HG03558 (cell line): ENCODE measurements around the gene OR2W3.

Source experiments
- ATAC-seq: cut with Tn5 transposase; IDR thresholded peaks from one replicate; pipeline ENCODE4 v1.9.1; 2021; ENCODE audit warnings: moderate number of reproducible peaks; ENCODE audit not compliant: unreplicated experiment; ENCODE audit errors: extremely low read depth

The OR2W3 gene

DNA sequence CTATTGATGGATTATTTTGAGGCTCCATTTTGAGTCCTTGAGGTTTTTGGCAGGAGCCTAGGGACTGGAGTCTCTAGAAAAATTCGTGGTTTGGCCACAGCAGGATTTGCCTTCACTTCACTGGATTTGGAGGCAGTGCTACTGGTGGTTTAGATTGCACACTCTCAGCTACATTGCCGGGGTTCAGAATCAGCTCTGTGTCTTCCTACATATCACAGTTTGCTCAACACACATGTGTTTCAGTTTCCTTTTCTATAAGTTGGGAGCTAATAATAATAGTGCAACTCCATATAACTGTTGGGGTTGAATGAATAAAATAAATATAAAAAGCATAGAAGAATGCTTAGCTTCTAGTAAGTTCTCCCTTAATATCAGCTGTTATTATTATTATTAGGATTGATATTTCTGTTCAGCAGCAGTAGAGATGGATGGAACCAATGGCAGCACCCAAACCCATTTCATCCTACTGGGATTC, at the start of gene OR2W3:
TSS of gene OR2W3 (plus strand) at position 425 of the 475 bp plus-strand sequence. CDS start at position 425, 0 bp downstream.
- ATAC-seq: no peak

DNA sequence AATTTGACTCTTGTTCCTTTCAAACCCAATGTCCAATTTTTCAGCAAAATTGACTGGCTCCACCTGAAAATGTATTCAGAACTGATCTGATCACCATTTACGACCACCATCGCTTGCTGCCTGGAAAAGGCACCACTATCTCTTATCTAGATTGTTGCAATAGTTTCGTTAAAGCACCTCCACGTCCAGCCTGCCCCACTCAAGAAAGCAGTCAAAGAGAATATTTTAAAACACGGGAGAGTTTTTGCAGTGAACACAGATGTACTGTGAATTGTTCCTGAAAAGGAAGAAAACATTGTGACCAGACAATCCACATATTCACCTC, 49.7 kb upstream of the OR2W3 start:
- ATAC-seq: no peak

DNA sequence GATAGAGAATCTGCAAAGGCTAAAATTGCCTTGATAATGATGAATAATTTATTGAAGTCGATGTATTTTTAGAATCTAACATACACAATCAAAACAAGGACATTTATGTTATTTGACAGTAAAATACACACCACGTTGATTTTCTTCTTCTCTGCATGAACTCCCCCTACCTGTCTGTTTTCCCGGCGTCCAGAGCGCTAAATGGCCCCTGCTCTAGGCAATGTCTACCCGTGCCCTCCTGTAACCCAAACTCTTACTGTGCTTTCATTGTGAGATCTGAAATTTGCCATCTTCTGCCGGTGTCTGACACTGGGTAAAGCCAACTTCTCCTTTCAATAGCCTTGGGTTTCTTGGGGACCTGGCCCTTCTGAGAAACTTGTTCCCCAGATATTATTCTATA, 47.0 kb upstream of the OR2W3 start:
- no peak for ATAC-seq

DNA sequence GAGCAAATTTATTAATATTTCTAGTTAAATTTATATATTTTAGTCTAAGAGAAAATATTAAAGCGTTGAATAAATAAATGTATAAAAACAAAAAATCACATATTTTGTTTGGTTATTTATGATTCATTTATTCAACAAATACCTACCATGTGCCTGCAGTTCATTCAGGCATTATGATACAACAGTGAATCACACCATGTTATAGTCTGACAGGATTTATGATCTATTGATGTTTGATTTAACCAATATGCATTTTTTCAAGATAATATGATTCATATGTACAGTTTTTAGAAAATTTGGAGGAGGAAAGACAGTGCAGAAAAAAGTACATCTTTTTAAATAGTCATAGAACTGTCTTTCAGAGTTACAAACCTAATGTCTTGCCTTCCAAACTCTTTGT, 45.8 kb upstream of the OR2W3 start:
- no peak for ATAC-seq

DNA sequence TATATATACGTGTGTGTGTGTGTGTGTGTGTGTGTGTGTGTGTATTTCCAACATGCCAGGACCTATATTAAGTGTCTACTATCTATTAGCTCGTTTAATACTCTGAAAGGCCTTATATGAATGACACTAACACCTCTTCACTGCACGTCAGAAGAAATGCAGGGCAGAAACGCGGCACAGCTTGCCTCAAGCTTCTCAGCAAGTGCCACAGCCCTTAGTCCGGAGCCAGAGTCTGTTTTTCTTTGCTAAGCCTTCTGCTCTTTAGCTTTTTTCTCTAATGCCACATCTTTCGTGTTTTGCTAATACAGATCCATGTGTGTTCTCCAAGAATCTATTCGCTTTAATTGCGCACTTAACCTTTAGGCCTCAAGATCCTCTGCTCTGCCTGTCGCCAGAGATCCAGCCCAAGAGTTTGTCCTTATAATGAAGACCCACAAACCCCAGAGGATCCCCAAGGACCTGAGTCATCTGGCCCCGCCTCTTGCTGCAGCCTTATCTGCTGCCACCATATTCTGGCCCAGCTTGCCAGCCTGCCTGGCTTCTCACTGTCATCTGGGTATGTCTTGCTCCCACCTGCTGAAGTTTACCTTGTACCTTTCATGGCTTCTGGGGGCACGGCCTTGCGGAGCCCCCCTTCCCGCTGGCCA, 40.4 kb upstream of the OR2W3 start:
- no peak for ATAC-seq

DNA sequence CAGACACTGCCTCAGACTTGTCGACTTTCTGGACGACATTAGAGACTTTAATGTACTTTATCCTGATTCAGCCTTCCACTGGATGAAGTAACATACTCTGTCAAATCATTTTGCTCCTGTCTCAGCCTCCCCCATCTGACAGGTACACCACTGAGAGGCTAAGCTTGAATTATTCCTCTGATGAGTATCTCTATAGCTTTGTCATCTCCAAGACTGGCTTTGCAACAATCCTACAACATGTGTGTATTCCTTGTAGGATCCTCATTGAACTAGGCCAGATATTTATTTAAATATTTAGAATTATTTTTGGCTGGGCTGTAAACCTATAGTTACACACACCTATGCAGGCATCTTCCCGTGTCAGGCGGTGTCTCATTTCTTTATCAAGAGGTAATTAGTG, 39.5 kb upstream of the OR2W3 start:
- no peak for ATAC-seq

DNA sequence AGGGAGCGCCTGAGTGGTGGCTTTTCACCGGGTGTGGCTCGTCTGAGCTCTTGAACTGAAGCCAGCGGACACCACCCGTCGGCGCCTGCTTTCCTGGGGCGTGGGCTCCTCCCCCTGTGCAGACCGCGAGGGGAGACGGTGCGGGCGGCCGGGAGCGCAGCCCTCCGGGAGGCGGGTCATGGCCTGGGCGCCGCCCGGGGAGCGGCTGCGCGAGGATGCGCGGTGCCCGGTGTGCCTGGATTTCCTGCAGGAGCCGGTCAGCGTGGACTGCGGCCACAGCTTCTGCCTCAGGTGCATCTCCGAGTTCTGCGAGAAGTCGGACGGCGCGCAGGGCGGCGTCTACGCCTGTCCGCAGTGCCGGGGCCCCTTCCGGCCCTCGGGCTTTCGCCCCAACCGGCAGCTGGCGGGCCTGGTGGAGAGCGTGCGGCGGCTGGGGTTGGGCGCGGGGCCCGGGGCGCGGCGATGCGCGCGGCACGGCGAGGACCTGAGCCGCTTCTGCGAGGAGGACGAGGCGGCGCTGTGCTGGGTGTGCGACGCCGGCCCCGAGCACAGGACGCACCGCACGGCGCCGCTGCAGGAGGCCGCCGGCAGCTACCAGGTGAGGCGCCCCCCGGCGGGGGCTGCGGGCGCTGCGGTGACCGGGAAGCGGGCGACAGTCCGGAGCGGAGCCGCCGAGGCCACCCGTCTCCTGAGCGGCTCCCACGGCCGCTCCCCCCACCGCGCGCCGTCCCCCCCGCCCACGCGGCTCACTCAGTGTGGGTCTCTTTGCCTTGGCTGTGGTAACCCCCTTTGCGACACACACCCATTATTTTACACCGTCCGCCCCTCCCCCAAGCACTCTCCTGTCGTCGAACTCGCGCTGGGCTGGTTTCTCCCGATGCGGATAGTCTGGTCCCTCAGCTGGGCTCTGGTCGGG, 38.1 kb upstream of the OR2W3 start, which contains the start of gene TRIM58:
TSS of gene TRIM58 (plus strand) at position 119 of the 916 bp plus-strand sequence. CDS start at position 179, 60 bp downstream.
- no peak for ATAC-seq

DNA sequence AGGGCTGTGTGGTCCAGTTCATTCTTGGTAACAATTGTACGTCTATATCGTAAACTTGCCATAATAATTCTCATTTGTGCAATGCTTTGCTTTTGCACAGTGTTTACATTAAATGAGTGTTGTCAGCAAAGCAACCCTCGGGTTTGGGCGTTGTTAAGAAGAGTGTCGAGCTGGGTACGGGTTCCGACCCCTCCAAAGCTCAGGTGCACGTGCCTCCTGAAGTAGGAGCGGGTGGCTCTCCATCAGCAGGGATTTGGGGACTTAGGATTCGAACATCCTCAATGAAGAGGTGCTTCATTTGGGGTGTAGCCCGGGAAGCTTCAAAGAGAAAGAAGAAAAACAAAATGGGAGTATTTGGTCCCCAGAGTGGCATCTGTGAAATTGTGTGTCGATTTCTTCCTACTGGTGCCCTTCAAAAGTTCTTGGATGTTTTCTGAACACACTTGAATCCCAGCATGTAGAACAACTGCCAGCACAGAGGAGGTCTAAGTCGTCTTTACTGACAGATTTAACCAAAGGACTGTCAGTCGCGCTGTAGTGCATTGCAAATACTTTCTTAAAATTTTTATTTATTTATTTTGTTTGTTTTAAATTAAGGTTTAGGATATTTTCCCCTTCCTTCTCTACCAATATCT, 37.3 kb upstream of the OR2W3 start:
- ATAC-seq: no peak

DNA sequence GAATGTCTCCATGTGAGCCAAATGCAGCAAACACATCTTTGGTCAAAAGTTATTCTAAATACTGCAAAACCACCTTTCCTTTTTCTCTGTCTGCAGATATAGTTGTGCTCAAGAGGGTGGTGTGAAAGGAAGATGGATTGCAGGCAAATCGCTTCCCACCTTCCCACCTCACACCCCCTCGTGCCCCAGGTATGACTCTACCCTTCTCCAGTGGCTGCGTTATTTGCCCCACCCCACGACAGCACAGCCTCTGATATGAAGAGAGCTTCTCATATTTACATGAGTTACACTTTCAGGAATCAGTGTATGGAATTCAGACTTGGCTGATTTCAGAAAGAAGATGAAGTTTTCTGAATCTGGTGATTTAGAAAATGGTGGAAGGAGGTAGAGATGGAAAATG, 32.6 kb upstream of the OR2W3 start:
- no peak for ATAC-seq

DNA sequence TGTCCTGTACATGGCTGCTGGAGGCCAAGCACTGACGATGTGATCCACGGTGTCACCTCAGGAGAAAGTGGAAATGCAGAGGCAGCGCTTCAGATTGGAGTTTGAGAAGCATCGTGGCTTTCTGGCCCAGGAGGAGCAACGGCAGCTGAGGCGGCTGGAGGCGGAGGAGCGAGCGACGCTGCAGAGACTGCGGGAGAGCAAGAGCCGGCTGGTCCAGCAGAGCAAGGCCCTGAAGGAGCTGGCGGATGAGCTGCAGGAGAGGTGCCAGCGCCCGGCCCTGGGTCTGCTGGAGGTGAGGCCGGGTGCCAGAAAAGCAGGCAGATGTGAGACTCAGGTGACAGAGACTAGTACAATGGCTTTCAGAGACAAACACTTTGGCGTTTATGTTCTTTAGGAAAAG, 30.7 kb upstream of the OR2W3 start:
- no peak for ATAC-seq

DNA sequence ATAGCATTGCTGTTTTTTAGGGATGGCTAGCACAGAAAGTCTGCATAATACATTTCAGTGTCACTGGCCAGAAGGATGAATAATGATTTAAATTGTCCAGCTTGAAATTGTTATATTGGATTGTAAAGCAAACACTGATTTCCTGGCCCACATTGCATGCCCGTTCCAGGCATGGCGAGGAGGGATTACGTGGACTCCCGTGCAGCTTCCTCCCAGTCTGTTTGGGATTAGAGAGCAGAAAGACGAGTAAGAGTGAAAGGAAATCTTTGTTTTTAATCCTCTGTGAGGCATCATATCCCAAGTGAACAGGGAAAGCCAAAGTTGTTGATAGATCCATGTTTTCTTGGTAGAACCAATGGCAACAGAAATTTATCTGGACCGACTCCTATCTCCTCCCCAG, 30.0 kb upstream of the OR2W3 start:
- ATAC-seq: no peak

DNA sequence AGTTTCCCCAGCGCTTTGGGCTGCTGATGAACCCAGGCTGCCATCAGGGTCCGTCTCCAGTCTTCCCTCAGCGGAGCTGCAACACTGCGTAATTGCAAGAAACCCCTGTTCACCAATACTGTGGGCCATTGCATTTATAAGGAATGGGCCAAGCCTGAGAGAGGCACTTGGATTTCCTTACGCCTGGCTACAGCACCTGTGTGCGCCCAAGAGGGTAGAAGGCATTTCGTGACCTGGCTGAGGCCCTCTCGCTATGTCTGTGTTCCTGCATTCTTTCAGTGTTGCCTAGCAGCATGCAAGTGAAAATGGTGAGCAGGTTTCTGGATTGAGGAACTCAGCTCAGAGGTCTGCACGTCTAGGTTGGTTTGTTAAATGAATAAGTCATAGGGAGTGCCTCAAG, 12.0 kb upstream of the OR2W3 start:
- ATAC-seq: no peak

DNA sequence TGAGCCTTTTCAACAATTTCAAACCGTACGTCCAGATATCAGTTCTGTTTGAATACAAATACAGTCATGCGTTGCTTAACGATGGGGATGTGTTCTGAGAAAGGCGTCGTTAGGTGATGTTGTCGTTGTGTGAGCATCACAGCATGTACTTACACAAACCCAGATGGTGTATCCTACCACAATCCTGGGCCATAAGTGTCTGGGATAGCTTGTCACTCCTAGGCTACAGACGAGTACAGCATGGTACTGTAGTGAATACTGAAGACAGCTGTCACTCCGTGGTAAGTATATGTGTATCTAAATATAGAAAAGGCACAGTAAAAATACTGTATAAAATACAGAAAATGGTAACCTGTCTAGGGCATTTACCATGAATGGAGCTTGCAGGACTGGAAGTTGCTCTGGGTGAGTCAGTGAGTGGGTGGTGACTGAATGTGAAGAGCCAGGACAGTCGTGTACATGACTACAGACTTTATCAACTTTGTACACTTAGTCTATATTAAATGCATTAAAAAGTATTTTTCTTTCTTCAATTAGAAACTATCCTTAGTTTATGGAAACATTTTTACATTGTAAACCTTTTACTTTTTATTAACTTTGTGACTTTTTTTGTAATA, 10.5 kb upstream of the OR2W3 start:
- ATAC-seq: no peak

DNA sequence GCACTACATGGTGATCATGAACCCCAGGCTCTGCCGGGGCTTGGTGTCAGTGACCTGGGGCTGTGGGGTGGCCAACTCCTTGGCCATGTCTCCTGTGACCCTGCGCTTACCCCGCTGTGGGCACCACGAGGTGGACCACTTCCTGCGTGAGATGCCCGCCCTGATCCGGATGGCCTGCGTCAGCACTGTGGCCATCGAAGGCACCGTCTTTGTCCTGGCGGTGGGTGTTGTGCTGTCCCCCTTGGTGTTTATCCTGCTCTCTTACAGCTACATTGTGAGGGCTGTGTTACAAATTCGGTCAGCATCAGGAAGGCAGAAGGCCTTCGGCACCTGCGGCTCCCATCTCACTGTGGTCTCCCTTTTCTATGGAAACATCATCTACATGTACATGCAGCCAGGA, 589 bp downstream of the OR2W3 start:
- no peak for ATAC-seq

DNA sequence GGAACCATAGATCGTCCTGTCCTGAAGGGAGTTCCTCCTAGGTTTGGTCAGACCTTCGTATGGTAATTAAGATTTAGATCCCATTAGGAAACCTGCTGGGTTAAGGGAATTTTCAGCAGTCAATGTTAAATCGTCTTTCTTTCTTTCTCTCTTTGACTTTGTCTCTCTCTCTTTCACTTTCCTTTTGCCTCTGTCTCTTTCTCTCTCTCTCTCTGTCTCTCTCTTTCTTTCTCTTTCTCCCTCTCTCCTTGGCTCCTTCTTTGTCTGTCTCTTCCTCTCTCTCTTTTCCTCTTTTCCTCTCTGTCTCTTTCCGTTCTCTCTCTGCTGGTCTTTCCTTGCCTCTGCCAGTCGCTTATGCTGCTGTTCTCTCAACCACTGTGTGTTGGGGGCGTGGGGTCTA, 8.7 kb downstream of the OR2W3 start:
- no peak for ATAC-seq

DNA sequence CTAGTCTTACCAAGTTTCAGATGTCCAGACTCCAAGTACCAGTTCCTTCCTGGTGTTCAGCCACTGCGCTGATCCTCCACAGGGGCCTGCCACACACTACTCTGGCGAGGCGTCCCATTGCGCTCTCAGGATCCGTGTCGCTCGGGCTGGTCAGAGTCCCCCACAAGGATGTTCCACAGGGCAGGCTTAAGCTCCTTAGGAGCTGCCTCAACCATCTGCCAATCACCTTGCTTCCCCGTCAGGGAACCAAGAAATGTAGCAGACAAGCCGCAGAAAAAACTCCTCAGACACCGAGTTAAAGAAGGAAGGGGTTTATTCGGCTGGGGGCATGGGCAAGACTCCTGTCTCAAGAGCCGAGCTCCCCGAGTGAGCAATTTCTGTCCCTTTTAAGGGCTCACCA, 9.8 kb downstream of the OR2W3 start:
- no peak for ATAC-seq

DNA sequence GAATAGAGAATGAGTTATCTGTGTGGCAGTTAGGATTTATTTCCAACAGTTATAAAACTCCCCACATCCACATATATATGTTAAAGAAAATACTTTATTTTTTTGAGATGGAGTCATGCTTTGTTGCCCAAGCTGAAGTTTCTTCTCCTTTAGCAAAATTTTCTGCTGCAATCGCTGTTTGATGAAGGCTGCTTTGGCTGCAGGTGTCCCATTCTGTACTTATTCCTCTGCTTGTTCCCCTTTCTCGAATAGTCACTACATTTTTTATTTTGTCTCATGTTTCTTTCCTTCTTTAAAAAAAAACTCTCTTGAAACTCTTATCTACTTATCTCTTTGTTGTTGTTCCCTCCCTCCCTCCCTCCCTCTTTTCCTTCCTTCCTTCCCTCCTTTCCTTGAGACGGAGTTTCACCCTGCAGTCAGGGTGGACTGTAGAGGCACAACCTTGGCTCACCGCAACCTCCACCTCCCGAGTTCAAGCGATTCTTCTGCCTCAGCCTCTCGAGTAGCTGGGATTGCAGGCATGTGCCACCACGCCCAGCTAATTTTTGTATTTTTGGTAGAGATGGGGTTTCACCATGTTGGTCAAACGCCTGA, 10.6 kb downstream of the OR2W3 start:
- ATAC-seq: no peak

DNA sequence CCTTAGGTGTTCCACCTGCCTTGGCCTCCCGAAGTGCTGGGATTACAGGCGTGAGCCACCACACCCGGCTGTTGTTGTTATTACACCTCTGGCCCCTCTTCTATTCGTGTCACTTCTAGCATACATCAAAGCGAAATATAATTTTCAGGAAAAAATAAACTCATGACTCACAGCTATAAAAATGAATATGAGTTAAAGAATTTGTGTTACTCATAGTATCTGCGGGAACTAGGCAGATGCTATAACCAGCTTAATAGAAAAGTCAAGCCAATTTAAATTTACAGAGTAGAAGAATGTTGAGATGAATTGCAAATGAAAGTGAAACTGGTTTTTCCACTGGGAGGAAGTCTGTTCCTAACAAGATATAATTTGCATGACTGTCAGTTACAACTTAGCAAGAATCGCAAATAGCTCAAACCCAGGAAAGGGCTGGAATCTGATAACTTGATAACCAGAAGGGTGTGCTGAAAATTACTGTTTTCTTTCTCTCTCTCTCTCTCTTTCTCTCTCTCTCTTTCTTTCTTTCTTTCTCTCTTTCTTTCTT, 11.2 kb downstream of the OR2W3 start:
- no peak for ATAC-seq

DNA sequence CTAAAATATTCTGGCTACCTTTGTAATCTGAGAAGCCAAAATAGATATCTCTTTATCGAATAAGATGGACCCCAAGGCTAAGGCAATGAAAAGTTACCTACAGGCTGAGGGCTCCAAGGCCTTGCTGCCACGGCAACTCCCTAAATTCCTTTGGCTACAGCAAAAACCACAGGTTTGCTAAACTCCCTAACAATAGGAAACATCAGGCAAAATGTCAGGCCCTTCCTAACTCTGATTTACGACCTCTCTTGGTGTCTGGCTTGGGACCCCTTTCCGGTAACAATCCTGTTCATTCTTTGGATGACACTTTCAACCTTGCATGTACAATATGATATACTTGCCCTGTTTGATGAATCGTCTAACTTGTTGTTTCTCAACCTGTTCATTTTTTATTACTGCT, 13.4 kb downstream of the OR2W3 start:
- no peak for ATAC-seq

DNA sequence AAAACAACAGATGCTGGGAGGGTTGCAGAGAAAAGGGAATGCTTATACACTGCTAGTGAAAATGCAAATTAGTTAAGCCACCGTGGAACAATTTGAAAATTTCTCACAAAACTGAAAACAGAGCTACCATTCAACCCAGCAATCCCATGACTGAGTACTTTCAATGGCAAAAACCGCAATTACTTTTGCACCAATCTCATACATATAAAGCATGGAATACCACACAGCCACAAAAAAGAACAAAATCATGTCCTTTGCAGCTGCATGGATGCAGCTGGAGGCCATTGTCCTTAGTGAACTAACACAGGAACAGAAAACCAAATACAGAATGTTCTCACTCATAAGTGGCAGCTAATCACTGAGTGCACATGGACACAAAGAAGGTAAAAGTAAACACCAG, 18.4 kb downstream of the OR2W3 start:
- ATAC-seq: no peak
